IMR-90 (cell line): Measurements from ENCODE around the gene NPHP4. TPM values are rescaled to one million over a fixed set of nuclear protein-coding genes. Genes with fewer than 3 reads are reported as not detected.

Source experiments
- ATAC-seq: fragments of 200-7000 bp; cut with Tn5 transposase; 2 replicates; pipeline ENCODE4 v1.9.1; 2020; ENCODE audit warnings: low read depth, mild to moderate bottlenecking, moderate library complexity
- BruUV-seq: library from RNA; stranded (reverse); fragments of 400-500 nt; replicated peaks from 2 replicates; lab custom pipeline; 2021; lab: Mats Ljungman, UMichigan
- CTCF ChIA-PET: fragments of 300-600 bp; formaldehyde crosslinking; extraction: SDS; loops from one replicate; lab custom pipeline; 2021; ENCODE audit warnings: antibody characterized with exemption; lab: Yijun Ruan, JAX
- POLR2A ChIA-PET: fragments of 300-600 bp; sonication (Branson Sonifier 250); formaldehyde crosslinking; loops from one replicate; lab custom pipeline; 2022; ENCODE audit warnings: antibody characterized with exemption; ENCODE audit not compliant: unreplicated experiment; lab: Charles Lee
- DNase-seq: peaks from one replicate; pipeline ENCODE4 v3.0.0; 2013
- H2AFZ ChIP-seq: replicated peaks from 2 replicates; pipeline ENCODE3; 2013; ENCODE audit warnings: low read length, mild to moderate bottlenecking; ENCODE audit not compliant: poor library complexity
- H2AK5ac ChIP-seq: 2 replicates; pipeline ENCODE4 v1.6.1; 2013; ENCODE audit warnings: low read depth, low read length, inconsistent platforms
- H2AK9ac ChIP-seq: replicated peaks from 2 replicates; pipeline ENCODE3; 2013; ENCODE audit warnings: mild to moderate bottlenecking, low read depth, low read length, moderate library complexity; ENCODE audit not compliant: poor library complexity
- H2BK120ac ChIP-seq: 2 replicates; pipeline ENCODE4 v1.6.1; 2013; ENCODE audit warnings: low read depth, low read length, inconsistent platforms
- H2BK15ac ChIP-seq: 3 replicates; pipeline ENCODE4 v1.6.1; 2013; ENCODE audit warnings: low read depth, low read length, inconsistent platforms
- H2BK20ac ChIP-seq: 2 replicates; pipeline ENCODE4 v1.6.1; 2013; ENCODE audit warnings: low read depth, mild to moderate bottlenecking, inconsistent platforms, low read length, moderate library complexity
- H2BK5ac ChIP-seq: 2 replicates; pipeline ENCODE4 v1.6.1; 2013; ENCODE audit warnings: mild to moderate bottlenecking, low read depth, low read length, inconsistent platforms; ENCODE audit not compliant: poor library complexity, severe bottlenecking
- H3K14ac ChIP-seq: replicated peaks from 2 replicates; pipeline ENCODE4 v1.6.1; 2013; ENCODE audit warnings: low read depth, low read length, inconsistent platforms
- H3K18ac ChIP-seq: 2 replicates; pipeline ENCODE4 v1.6.1; 2013; ENCODE audit warnings: low read depth, low read length, control low read depth
- H3K23ac ChIP-seq: 2 replicates; pipeline ENCODE4 v1.6.1; 2013; ENCODE audit warnings: low read depth, low read length, inconsistent platforms
- H3K27ac ChIP-seq: 2 replicates; pipeline ENCODE4 v1.5.1; 2013; ENCODE audit warnings: mild to moderate bottlenecking, control low read depth, low read length; ENCODE audit not compliant: insufficient read depth
- H3K27me3 ChIP-seq: 2 replicates; pipeline ENCODE4 v1.6.1; 2013; ENCODE audit warnings: low read length; ENCODE audit not compliant: control insufficient read depth, insufficient read depth
- H3K36me3 ChIP-seq: 2 replicates; pipeline ENCODE4 v1.6.1; 2013; ENCODE audit warnings: low read length, mixed read lengths; ENCODE audit not compliant: control insufficient read depth, insufficient read depth
- H3K4ac ChIP-seq: 2 replicates; pipeline ENCODE4 v1.6.1; 2013; ENCODE audit warnings: low read depth, low read length, inconsistent platforms
- H3K4me1 ChIP-seq: 2 replicates; pipeline ENCODE4 v1.6.1; 2013; ENCODE audit warnings: low read length, mixed read lengths; ENCODE audit not compliant: control insufficient read depth, insufficient read depth
- H3K4me2 ChIP-seq: 2 replicates; pipeline ENCODE4 v1.6.1; 2013; ENCODE audit warnings: low read depth, mild to moderate bottlenecking, control low read depth, low read length, moderate library complexity
- H3K4me3 ChIP-seq: 2 replicates; pipeline ENCODE4 v1.5.1; 2013; ENCODE audit warnings: low read depth, mild to moderate bottlenecking, control low read depth, low read length, moderate library complexity; ENCODE audit not compliant: insufficient read depth
- H3K56ac ChIP-seq: 2 replicates; pipeline ENCODE4 v1.6.1; 2013; ENCODE audit warnings: low read length, inconsistent platforms; ENCODE audit not compliant: insufficient read depth; ENCODE audit errors: extremely low read depth
- H3K79me1 ChIP-seq, 2 experiments: 2 replicates each; pipeline ENCODE4 v1.6.1; 2013; ENCODE audit warnings: low read length in 2 of 2, inconsistent platforms in 1 of 2, low read depth in 1 of 2
- H3K9ac ChIP-seq: 2 replicates; pipeline ENCODE4 v1.6.1; 2013; ENCODE audit warnings: low read depth, low read length, control low read depth
- H3K9me1 ChIP-seq: 2 replicates; pipeline ENCODE4 v1.6.1; 2013; ENCODE audit warnings: low read length, inconsistent platforms; ENCODE audit not compliant: insufficient read depth
- H3K9me3 ChIP-seq: 2 replicates; pipeline ENCODE4 v1.6.1; 2013; ENCODE audit warnings: low read length; ENCODE audit not compliant: control insufficient read depth, insufficient read depth
- H4K20me1 ChIP-seq: 2 replicates; pipeline ENCODE4 v1.6.1; 2013; ENCODE audit warnings: low read length, inconsistent platforms; ENCODE audit not compliant: insufficient read depth
- H4K5ac ChIP-seq: 2 replicates; pipeline ENCODE4 v1.6.1; 2013; ENCODE audit warnings: mild to moderate bottlenecking, low read depth, low read length, control low read depth
- H4K8ac ChIP-seq, 2 experiments: 2 replicates each; pipeline ENCODE4 v1.6.1; 2013; ENCODE audit warnings: low read depth in 2 of 2, low read length in 2 of 2, control low read depth in 1 of 2, inconsistent platforms in 1 of 2
- H4K91ac ChIP-seq: 2 replicates; pipeline ENCODE4 v1.6.1; 2013; ENCODE audit warnings: low read depth, low read length, inconsistent platforms; ENCODE audit not compliant: insufficient read depth
- BHLHE40 ChIP-seq: fragments of 150-350 bp; IDR thresholded peaks from 2 replicates; pipeline ENCODE4 v1.6.1; 2016; ENCODE audit warnings: mild to moderate bottlenecking, low read depth, low read length
- MXI1 ChIP-seq: IDR thresholded peaks from 2 replicates; pipeline ENCODE4 v1.6.1; 2012; ENCODE audit warnings: low read depth, mild to moderate bottlenecking, low read length, moderate library complexity, borderline replicate concordance
- RCOR1 ChIP-seq: IDR thresholded peaks from 2 replicates; pipeline ENCODE4 v1.6.1; 2012; ENCODE audit warnings: mild to moderate bottlenecking, low read length, improper control_type of control experiment; ENCODE audit not compliant: insufficient replicate concordance
- WGBS, 2 experiments: methylation state at CpG; one replicate each; pipeline versions ENCODE4 v1.1.5 to v1.1.7; 2013; ENCODE audit warnings: missing lambda C conversion rate in 2 of 2; ENCODE audit not compliant: insufficient read length in 1 of 2; ENCODE audit errors: extremely low coverage in 2 of 2; 5-methylcytosine and 5-hydroxymethylcytosine counted together
- dilution Hi-C: fragments of 300-500 bp; cut with HindIII; formaldehyde crosslinking; loops from one replicate; pipeline ENCODE4 v1.14.3; 2018; ENCODE audit warnings: low sequenced_read_pairs; ENCODE audit not compliant: unreplicated experiment
- in situ Hi-C: fragments of 300-500 bp; cut with MboI; formaldehyde crosslinking; loops from 3 replicates; pipeline ENCODE4 v1.14.3; 2019; ENCODE audit warnings: low sequenced_read_pairs, inconsistent platforms, mixed read lengths
- intact Hi-C: fragments of 100-400 bp; cut with micrococcal nuclease; formaldehyde crosslinking; loops from 2 replicates; pipeline ENCODE4 v1.10.0; 2022
- polyA plus RNA-seq, 3 experiments: library from polyadenylated mRNA; depleted of rRNA; stranded (reverse); fragments of >200 nt; gene quantifications; 2 replicates each; pipeline ENCODE4 v1.2.3, GENCODE V29; 2012; ENCODE audit warnings: low replicate concordance in 1 of 3
- total RNA-seq: library from RNA; depleted of rRNA; stranded (reverse); fragments of >200 nt; gene quantifications from 2 replicates; pipeline ENCODE4 v1.2.3, GENCODE V29; 2012

The NPHP4 gene
- total and polyA plus RNA-seq, 2 of the 4 experiments (the other 2 are of a cell fraction): 2.0 to 5.5 TPM

DNA sequence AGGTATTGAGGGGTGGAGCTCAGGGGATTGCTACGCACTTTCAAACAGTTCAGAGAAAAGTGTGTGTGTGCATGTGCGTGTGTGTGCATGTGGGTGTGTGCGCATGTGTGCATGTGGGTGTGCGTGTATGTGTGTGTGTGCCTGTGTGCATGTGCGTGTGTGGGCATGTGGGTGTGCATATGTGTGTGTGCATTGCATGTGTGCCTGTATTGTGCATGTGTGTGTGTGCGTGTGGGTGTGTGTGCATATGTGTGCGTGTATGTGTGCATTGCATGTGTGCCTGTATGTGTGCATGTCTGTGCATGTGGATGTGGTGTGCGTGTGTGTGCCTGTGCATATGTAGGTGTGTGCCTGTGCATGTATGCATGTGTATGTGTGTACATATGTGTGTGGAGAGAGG is 40.9 kb upstream of the NPHP4 start:
- TF ChIP-seq MXI1: no peak
- TF ChIP-seq RCOR1: no peak
- TF ChIP-seq BHLHE40: no peak
- Histone ChIP-seq H3K4me3 (no peak overlapping the region), H2BK5ac (no peak overlapping the region), H4K91ac (no peak overlapping the region), H3K4me2 (no peak overlapping the region), H3K14ac (no peak overlapping the region), H3K23ac (no peak overlapping the region), H3K79me1 (no peaks in the 10 kb centered on the region), H3K4me1 (no peaks in the 10 kb centered on the region), H2AFZ (no peak overlapping the region), H4K5ac (no peak overlapping the region), H3K27ac (no peak overlapping the region), H4K8ac (no peak overlapping the region), H2BK120ac (no peak overlapping the region), H2AK5ac (no peak overlapping the region), H2BK20ac (no peak overlapping the region), H3K9me1 (peaks cover 4% of the 10 kb centered on the region), H3K9ac (no peak overlapping the region), H3K27me3 (no peaks in the 10 kb centered on the region; the same call in 1 of the 2 replicates), H3K9me3 (no peaks in the 10 kb centered on the region), H3K4ac (no peak overlapping the region), H3K36me3 (no peaks in the 10 kb centered on the region), H3K18ac (no peak overlapping the region), H3K56ac (no peak overlapping the region), H2BK15ac (no peak overlapping the region), H4K20me1 (no peaks in the 10 kb centered on the region; the same call in 1 of the 2 replicates), H2AK9ac (no peak overlapping the region)
- dilution Hi-C loops (no loop called here), intact Hi-C loops (no loop called here), in situ Hi-C loops (no loop called here)
- CTCF ChIA-PET: interaction anchor here (1.6 kb wide), 1 partner anchor 13 kb away, joined by 4 read pairs; no protein-coding TSS in a partner anchor
- DNase-seq: no peak
- POLR2A ChIA-PET: no interaction called here
- 100% methylated on average over 1 of the region's 8 CpGs; no CpG with 5 or more reads in 1 of the 2 experiments for WGBS, 2 experiments
- no TSS peak for BruUV-seq
- ATAC-seq: no peak
